IPS-NIHi11 (cell line): ENCODE results near the gene RSU1.

Experiments used
- DNase-seq: peaks from one replicate; pipeline ENCODE4 v3.0.0; 2012; ENCODE audit warnings: mixed read lengths, low spot score

The RSU1 gene

DNA sequence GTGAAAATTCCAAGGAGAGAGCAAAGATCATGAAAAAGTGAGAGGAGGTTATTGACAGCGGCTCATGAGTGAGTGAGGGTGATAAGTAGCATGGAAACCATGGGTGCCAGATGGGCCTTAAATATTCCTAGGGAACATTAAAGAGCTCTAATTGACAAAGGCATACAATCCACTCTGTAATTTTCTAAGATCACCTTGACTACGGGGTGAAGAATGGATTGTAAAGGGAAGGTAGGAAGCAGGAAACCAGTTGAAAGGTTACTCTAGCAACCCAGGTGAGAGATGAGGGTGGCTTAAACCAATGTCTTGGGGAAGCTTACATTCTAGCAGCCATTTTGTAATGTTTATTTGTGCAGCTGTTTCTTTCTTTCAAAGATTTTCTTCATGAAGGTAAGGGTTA is 75.7 kb downstream of the RSU1 start:
- DNase-seq: no peak

GRCh38 chr10:16737420-16737819 is 79.8 kb downstream of the RSU1 start:
- DNase-seq: no peak

- DNase-seq: no peak
Measured at GRCh38 chr10:16735671-16736070, 81.6 kb downstream of the RSU1 start.

- no peak for DNase-seq
Measured at GRCh38 chr10:16732376-16732775, 84.8 kb downstream of the RSU1 start.

DNA sequence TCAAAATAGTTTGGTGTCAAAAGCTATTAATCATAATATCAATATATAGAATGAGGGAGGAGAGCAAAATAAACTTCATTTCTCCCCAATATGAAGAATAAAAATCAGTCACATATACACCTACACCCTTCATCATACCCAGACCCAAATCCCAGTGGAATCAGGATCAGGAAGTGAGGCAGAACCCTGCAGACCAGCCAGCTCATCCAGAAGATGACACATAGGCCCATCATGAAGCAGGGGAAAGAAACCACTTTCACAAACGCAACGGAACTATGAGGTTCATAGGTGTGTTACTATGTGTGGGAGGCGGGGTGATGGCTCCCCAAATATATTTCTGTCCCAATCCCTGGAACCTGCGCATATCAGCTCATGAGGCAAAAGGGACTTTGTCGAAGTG is 89.0 kb downstream of the RSU1 start:
- DNase-seq: no peak

GRCh38 chr10:16727666-16728065 is 89.6 kb downstream of the RSU1 start:
- no peak for DNase-seq

DNA sequence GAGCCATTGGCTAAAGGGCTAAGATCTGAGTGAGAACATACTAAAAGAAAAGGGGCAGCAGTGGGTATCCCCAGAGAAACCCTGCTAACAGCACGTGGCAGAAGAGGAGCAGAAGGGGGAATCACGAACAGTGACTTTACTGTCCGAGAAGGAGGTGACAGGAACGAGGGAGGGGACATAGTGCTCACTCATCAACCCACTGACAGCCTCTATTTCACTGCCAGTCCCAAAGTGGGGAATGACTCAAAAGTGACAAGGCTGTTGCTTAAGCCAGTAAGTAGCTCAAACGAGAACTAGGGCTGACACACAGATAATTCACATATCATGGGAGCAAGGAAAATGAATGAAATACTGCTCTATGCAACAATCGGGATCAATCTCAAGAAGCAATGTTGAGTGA is 92.7 kb downstream of the RSU1 start:
- no peak for DNase-seq

- DNase-seq: no peak
Measured at GRCh38 chr10:16720812-16721211, 96.4 kb downstream of the RSU1 start.

DNA sequence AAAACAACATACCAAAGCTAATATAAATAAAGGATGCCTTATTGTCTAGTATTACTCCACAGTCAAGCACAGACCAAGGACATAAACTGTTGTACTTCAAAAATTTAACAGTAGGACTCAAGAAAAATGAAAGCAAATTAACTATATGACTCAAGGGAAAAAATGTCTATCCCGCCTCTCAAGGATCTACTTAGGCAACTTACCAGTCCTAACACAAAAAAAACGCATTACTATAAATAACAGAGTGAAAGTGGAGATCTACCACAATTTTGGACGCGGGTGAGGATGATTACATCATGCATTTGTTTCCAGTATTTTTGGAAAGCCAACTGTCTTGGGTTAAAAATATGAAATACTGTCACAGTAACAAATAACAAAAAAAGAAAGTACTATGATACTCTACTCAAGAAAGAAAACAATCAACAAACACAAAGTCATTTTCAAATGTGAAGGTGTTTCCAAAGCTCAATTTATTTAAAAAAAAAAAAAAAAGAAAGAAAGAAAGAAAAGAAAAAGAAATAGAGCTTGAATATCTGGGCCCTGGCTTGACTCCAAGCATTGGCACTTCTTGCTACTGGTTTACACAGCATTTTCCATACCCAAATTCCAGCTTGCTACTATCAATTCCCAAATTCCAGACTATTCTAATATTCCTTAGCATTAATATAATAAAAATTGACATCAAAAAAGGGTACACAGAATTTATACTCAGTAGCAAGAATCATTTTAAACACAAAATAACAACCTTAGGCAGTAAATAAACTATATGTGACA is 99.4 kb downstream of the RSU1 start:
- DNase-seq: no peak

- DNase-seq: no peak
Measured at GRCh38 chr10:16716051-16716450, 101.2 kb downstream of the RSU1 start.

GRCh38 chr10:16713290-16713689 is 103.9 kb downstream of the RSU1 start:
- no peak for DNase-seq

DNA sequence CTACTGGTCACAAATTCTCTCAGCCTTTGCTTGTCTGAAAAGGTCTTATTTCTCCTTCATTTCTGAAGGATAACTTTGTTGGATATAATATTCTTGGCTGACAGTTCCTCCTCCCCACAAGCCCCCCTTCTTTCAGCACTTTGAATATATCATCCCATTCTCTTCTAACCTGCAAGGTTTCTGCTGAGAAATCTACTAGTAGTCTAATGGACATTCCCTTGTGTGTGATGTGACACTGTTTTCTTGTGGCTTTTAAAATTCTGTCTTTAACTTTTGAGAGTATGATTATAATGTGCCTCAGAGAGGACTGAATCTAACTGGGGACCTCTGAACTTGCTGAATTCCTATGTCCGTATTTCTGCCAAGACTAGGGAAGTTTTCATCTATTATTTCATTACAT is 104.3 kb downstream of the RSU1 start:
- DNase-seq: no peak

- no peak for DNase-seq
Measured at GRCh38 chr10:16700331-16700730, 116.9 kb downstream of the RSU1 start.

DNA sequence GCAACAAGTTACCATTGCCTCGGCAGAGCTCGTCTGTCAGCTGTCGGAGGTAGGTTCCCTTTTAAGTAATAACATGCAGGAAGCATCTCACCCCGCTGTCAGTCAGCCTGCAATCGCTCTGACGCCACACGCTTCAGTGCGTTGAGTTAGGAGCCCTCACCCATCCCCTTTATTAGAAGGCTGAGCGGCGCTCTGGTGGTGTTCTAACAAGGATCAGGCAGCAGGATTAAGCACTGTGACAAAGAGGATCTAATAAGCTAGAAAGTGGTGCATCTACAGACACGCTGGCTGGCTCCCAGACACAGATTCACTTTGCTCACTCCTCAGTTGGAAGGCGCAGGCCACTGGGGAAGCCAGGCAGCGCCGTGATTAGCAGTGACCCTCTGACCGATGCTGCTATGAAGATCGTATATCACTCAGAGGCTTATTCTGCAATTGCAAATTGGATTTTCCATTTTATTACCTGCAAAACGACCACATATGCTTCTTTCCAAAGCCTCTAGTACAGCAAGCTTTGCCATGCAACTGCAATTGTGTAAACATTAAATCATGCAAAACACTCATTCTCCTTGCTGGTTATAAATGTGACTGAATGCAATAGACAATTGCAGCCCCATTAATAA is 117.7 kb downstream of the RSU1 start:
- DNase-seq: no peak

DNA sequence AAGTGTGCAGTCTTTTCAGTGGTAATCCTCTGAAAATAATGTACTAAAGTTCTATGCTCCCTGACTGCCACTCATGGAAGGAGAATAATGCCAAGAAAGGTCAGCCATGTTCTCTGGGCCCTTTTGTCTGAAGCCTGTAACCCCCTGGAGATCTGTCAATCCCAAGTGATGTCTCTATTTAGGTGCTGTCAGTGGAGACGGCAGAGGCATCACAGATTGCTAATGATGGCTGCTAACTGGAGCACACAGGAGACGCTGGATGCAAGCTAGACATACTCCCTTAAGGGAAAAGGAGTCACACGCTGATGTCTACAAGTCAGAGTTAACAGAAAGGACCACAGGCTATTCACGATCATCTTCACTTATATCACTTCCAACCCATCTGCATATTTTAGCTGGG is 118.8 kb downstream of the RSU1 start:
- no peak for DNase-seq

DNA sequence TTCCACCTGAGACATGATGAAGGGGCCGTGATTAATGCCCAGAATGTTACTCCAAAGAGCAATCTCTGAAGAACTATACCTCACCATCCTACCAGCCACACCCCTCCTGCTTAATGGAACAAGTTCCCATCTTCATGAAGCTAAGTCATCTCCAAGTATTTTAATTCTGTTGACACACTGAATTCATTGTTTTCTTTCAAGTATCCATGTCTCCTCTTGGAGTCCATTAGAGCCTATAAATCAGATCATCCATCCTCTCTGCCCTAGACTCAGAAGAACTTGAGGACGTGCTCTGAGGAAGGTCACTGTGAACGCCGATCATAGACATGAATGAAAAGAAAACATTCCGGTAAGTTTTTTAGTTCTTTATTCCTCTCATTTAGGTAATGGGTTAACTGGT is 126.8 kb downstream of the RSU1 start:
- DNase-seq: no peak

GRCh38 chr10:16689696-16690095 is 127.5 kb downstream of the RSU1 start:
- DNase-seq: no peak

GRCh38 chr10:16689227-16689626 is 128.0 kb downstream of the RSU1 start:
- DNase-seq: no peak

DNA sequence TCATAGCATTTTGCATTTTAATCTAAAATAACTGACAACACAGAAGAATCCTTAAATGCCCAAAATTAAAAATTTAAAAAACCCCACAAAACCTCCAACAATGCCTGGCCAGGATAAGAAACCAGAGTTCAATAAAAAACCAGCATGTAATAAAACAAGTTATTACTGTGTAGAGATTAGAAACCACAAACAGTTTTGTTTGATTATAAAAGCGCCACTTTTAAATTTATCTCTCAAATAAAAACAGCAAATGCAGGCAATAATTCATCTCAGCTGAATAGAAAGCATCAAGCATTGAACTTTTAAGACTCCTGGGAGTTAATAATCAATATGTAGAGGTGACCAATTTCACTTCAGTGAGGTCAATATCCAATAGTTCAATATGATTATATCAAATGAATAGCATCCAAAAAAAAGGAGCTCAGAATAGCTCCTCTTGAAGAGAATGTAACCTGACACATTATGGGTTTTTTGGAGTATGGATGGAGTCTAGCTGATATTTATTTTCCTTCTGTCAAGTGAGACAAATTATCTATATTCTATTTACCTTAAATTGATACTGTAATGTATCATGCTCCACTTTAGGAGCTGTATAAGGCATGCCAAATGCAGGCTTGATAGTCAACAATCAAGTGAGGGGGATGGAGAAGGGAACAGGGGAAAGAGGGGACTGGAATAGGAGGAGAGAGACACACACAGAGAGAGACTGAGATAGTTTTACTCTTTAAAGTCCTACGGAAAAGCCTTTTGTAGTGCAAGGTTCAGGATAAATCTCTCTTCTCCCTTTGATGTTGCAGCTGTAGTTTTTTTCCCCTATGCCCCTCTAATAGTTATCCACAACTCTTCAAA is 130.9 kb downstream of the RSU1 start:
- no peak for DNase-seq

- no peak for DNase-seq
Measured at GRCh38 chr10:16685551-16685950, 131.7 kb downstream of the RSU1 start.

- no peak for DNase-seq
Measured at GRCh38 chr10:16681521-16681920, 135.7 kb downstream of the RSU1 start.

DNA sequence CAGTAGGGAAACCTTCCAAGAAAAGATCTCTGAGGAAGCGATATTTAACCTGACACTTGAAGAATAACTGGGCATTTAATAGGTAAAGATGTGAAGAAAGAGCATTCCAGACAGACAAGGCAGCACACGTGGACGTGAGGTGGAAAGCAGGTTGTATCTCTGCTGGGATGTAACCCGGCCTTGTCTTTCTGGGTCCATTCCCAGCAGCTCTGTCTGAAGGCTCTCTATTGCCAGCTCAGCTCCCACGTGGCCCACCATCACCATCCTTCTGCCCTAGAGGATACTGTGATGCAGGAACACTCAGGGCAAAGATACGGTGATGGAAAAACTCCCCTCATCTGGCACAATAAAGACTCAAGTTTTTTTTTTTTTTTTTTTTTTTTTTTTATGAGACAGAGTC is 137.7 kb downstream of the RSU1 start:
- DNase-seq: no peak

DNA sequence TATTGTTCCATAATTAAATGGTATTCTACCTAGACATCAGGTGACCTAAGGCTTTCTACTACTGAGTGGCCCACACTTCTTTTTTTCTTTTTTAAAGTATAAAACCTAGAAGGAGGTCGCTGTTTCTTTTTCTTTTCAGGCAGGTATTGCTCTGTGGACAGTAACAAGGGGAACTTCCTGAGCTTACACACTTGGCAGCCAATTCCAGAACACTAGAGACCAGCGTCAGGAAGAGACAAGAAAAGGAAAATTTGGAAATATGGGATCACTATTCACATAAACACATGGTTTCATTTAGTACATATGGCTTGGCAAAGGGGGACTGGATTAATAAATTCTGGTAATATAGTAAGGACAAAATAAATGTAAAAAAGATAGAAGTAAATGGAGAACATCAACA is 141.9 kb downstream of the RSU1 start:
- DNase-seq: no peak
